ENCODE results near the gene PEX16.

DNA sequence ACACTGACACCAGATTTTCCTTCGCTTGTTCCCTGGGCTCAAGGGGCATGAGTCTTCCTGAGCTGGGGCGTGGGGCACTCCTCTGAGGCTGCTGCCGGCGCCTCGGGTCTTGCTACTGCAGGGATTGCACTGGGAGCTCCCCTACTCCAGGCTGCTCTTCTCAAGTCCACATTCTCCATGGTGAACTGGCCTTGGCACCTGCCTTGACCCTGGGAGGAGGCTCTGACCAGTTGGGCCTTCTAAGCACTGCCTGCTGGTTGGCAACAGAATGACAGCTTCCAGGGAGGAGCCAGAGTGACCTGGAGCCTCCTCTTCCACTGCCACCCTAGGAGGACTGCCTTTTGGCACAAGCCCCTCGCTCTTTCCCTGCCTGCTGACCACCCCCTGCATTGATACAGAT lies 20.1 kb downstream of the PEX16 start:
- no peak for TF ChIP-seq POLR2AphosphoS5 (IDR thresholded peaks at IDR 0.05)
- TF ChIP-seq, protein P1, sequence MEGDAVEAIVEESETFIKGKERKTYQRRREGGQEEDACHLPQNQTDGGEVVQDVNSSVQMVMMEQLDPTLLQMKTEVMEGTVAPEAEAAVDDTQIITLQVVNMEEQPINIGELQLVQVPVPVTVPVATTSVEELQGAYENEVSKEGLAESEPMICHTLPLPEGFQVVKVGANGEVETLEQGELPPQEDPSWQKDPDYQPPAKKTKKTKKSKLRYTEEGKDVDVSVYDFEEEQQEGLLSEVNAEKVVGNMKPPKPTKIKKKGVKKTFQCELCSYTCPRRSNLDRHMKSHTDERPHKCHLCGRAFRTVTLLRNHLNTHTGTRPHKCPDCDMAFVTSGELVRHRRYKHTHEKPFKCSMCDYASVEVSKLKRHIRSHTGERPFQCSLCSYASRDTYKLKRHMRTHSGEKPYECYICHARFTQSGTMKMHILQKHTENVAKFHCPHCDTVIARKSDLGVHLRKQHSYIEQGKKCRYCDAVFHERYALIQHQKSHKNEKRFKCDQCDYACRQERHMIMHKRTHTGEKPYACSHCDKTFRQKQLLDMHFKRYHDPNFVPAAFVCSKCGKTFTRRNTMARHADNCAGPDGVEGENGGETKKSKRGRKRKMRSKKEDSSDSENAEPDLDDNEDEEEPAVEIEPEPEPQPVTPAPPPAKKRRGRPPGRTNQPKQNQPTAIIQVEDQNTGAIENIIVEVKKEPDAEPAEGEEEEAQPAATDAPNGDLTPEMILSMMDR (IDR thresholded peaks at IDR 0.05) = no peak
